HG02642 (cell line): ENCODE results near the gene TBX1.

ENCODE experiments used
- ATAC-seq: cut with Tn5 transposase; IDR thresholded peaks from one replicate; pipeline ENCODE4 v1.9.1; 2021; ENCODE audit warnings: mild to moderate bottlenecking; ENCODE audit not compliant: unreplicated experiment, poor library complexity

TBX1 gene

DNA sequence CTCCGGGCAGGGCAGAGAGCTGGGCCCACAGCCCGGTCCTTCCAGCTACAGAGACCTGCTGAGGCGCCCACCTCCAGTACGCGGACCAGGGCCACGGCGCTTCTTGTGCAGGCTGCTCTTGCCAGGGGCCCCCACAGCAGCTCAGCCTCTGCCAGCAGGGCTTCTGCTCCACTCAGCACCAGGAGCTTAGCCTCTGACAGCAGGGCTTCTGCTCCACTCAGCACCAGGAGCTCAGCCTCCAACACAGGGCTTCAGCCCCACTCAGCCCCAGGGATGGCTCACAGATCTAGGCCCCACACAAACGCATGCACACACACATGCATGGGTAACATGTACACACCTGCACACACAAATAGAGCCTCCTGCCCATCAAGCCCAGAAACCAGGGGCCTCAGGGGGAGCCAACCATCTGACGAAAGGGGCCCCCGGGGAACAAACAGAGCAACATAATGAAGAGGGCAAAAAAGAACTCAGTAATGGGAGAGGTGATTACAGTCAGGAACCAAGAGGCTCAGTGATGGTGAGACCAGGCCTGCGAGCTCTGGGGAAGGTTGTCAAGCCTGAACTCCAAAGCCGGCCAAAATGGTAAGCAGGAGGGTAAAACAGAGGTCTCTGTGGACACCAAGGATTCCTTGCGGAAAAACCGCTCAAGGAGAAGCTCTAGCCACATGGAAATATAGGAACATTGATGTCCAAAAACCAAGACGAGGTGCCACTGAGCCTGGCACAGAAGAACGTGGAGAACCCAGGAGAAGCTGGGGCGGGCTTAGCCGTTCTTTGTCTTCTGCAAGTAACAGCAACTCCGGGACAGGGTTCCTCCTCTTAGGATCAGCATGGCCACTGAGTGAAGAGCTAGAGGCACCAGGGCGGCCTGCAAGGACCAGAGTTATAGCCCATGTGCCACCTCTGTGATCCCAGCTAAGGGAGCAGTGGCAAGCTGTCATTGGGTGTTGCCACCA, 47.6 kb downstream of the TBX1 start:
- ATAC-seq: no peak

DNA sequence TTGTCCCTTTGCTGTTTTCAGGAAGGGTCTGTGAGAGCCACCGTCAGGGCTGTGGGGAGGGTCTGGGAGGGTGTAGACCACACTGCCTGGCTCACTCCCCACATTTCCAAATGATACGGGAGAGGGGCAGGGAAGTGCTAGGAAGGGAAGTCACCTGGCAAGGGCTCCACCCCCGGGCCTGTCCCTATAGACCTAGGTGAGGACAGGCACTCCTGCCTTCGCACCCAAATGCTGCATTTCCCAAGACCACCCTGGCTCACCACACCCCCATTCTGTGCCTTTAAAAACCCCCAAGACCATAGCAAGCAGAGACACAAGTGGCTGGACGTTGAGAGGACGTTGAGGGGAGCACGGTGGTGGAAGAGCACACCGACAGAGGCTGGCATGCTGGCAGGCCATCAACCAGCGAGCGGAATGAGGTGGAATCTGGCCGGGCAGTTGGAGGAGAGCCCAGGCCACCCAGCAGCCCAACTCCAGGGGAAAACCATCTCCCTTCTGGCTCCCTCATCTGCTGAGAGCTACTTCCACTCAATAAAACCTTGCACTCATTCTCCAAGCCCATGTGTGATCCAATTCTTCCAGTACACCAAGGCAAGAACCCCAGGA, 48.4 kb downstream of the TBX1 start:
- no peak for ATAC-seq

DNA sequence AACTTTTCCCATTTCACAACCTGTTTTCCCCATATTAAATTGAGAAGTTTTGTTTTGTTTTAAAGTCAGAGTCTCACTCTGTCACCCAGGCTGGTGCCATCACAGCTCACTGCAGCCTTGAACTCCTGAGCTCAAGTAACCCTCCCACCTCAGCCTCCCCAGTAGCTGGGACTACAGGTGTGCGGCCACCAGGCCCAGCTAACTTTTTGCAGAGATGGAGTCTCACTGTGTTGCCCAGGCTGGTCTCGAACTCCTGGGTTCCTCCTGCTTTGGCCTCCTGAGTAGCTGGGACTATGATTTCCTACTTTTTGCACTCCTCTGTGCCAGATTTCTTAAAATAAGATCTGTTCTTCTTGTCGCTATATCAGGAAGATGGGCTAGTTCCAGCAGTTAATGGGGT, 49.2 kb downstream of the TBX1 start:
- no peak for ATAC-seq

DNA sequence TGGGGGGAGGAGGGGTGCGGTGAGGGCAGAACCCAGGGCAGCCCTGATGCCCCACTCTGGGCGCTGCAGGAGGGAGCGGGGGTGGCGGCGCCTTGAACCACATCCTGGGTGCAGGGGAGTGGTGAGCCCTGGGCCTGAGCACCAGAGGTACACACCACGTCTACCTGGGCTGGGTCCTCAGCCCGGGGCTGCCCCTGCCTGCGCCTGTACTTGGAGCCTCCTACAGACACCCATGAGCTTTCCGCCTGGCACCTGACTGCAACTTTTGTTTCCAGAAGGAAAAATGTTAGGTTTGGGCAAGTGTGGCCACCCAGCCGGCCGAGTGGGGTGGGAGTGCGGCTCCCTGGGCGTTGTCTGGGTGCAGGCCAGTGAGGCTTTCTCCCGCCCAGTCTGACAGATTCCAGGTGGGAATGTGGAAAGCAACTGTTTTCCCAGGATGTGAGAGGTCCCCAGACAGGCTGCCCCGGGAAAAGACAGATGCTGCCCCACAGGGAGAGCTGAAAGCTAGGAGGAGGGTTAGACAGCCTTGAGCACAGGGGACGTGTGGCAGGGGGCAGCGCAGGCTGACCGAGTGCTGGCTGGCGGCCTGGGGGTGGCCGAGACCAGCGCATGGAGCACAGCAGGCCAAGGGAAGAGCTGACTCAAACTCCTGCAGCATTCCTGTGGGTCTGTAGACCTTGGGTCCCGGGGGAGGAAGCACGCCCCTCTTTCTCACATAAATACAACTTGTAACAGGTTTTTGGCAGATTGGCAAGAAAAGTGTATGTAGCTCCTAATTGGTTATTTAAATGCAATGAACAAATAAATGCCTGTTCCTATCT, 50.0 kb downstream of the TBX1 start:
- no peak for ATAC-seq

DNA sequence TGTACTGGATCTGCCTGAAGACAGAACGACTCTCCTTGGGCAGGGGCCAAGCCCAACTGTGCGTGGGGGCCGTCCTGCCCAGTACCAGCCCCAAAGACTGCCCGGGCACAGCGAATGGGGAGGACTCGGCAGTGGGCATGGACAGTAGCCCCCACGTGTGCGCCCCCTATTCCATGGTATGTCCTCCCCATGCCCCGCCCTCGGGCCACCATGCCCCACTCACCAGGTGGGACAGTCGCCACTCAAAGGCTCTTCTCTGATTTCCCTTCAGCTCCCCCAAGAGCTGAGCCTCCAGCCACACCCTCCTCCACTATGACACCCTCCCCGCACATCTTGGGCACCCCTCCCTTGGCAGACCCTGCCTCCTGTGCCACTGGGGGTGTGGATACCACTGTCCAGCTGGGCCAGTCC, 50.6 kb downstream of the TBX1 start:
- no peak for ATAC-seq

DNA sequence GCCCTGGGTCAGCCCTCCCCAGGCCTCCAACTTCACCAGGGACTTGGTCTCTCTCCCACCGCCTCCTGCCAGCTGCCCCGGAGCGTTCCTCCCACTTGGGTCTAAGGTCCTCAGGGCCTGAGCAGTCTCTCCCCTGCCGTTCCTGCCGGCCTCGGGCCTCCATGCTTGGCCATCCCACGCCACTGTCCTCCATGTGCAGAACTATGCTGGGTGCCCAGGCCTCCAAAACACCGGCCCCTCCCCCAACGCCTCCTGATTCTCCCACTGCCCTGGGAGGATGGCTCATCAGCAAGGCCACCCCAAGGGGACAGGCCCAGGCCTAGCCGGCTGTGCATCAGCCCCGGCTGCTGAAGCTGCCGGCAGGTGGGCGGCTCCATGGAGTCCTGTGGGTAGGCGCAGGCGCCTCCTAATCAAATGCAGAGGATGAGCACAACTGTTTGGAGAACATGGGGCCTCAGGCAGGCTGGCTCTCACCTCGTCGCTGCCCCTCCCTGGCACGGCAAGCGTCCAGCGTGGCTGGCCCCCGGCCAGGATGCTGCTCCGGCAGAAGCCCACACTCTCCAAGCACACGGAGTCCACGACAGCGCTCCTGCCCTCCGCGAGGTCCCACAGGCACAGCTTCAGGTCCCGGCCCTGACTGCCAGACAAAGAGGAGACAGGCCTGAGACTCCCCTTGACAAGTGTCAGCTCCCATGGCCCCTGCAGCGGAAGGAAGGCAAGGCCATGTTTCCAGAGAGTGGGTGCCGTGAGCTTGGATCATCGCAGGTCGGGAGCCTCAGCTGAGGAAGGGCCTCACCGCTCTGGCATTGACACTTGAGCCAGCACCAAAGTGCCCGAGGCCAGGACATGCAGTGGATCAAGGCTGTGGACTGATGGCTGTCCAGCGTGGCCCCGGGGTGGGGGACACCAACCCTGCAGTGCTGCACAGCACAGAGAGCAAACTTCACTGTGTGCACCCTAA, 51.5 kb downstream of the TBX1 start:
- no peak for ATAC-seq

DNA sequence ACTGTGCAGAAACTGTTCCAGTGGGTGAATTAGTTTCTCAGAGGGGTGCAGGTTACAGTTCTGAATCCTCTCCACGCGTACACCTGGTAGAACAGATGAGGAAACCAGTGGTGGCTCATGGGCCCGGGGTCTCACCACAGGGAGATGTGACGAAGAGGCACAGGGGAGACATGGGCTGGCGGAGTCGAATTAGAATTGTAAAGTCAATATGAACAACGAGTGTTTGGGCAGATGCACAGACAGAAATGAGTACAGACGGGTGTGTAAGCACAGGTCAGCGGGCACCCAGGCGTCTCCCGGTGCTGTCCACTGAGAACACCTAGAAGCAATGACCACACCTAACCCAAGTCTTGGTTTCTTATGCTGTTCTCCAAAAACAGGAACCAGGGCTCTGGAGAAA, 52.3 kb downstream of the TBX1 start:
- ATAC-seq: no peak

DNA sequence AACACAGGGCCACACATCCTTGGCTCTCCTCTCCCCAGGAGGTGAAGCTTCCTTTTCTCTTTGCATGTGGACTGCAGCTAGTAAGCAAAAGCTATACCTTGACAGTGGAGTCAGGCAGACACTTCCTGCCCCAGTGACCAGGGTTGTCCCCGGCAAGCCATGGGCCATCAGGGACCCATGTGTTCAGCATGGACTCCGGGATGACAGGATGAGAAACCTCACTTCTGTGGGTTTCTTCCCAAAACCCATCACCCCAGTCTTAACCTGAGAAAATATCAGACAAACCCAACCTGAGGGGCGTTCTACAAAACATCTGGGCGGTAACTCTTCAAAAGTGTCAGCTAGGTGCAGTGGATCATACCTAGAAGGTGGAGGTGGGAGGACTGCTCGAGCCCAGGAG, 53.9 kb downstream of the TBX1 start:
- ATAC-seq: no peak

DNA sequence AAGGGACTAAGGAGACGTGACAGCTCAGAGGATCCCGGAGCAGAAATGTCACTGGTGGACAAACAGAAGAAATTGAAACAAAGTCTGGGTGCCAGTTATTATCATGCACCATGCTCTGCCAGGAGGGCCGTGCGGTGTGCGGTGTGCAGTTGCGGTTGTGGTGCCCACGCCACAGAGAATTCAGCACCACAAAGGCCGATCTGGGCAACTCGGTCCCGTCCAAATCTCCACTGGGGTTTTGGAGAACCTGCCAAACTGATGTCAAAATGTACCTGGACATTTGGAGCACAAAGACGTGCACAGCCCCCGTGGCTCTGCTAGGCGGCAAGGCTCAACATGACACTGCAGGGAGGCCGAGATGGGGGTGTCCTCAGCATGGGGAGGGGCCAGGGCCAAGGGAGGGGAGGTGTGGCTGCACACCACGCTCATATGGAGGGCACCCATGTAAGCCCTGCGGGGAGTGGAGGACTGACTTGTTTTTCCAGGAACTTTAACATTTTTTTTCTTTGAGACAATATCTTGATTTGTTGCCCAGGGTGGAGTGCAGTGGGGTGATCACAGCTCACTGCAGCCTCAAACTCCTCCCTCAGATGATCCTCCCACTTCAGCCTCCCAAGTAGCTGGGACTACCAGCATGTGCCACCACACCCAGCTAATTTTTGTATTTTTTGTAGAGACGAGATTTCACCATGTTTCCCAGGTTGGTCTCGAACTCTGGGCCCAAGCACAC, 54.7 kb downstream of the TBX1 start:
- ATAC-seq: no peak

DNA sequence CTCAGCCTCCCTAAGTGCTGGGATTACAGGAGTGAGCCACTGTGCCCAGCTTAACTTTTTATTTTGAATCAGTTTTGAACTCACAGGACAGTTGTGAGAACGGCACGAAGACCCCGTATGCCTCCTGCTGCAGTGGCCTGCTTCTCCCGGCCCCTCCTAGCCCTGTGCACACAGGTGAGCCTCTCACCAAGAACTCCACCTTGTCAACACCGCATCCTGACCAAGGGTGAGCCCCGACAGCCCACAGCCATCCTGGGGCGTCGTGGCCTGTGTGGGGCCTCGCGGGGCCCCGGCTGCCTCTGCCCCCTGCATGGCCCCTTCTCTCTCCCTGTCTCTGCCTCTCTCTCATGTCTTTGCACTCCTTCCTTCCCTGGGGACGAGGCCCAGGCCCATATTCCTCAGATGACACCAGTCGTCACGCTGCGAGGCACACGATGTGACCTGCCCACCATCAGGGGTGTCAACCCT, 55.3 kb downstream of the TBX1 start:
- no peak for ATAC-seq

DNA sequence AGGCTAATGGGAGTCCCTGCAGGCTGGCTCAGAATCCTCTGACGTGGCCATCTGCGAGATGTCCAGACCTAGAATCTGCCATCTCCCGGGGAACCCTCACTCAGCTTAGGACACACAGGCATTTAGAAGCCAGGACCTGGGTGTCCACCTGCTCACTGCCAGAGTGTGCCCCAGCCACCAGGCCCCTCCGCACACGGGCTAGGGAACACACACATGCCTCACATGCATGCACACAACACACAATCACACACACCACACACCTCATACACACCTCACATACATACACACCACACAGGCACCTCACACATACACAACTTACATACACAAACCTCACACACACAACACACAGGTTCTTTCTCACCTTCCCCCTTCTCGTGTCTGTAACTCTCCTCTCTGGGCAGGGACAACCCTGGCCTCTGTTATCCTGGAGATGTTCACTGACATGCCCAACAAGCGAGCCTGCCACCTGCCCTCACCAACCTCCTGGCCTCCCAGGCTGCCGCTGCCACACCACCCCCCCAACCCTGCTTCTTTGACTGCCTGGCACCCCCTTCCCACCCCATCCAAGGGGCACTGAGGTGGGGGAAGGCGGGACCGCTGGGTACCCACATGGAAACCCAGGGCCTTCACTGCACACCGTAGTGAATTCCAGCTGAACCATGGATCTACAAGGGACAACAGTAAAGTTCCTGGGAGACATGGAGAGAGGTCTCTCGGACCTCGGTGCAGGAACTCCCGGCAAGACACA, 56.0 kb downstream of the TBX1 start:
- no peak for ATAC-seq
